Vagina (tissue), 2 donors: ENCODE measurements around the gene ABCG2. TPM values are rescaled to one million over a fixed set of nuclear protein-coding genes. Genes with fewer than 3 reads are reported as not detected.

Experiments
- DNase-seq, 2 donors: peaks; one replicate each; pipeline ENCODE4 v3.0.0-alpha.2; 2017; ENCODE audit errors: extremely low spot score in 2 of 2
- H3K27ac ChIP-seq: fragments of 200-600 bp; sonication (generic); one replicate; pipeline ENCODE4 v1.5.1; 2019
- H3K27me3 ChIP-seq: fragments of 200-600 bp; sonication (generic); one replicate; pipeline ENCODE4 v1.5.1; 2019
- H3K36me3 ChIP-seq, 2 donors: fragments of 200-600 bp; sonication (generic); one replicate each; pipeline ENCODE4 v1.5.1; 2017 to 2019
- H3K4me1 ChIP-seq: fragments of 200-600 bp; sonication (generic); one replicate; pipeline ENCODE4 v1.5.1; 2019
- H3K4me3 ChIP-seq, 2 donors: fragments of 200-600 bp; sonication (generic); 1 replicate in 1 of 2; 2 replicates in 1 of 2; pipeline ENCODE4 v1.5.1; 2016 to 2019
- H3K9me3 ChIP-seq: fragments of 200-600 bp; sonication (generic); one replicate; pipeline ENCODE4 v1.5.1; 2019
- CTCF ChIP-seq, 3 experiments: fragments of 450-650 bp in 2 of 3; fragments of 200-600 bp in 1 of 3; sonication (generic) in 1 of 3; IDR thresholded peaks; one replicate each; pipeline ENCODE4 v1.5.1; 2017 to 2019; ENCODE audit warnings: antibody characterized with exemption in 3 of 3, mild to moderate bottlenecking in 2 of 3, moderate library complexity in 2 of 3
- POLR2A ChIP-seq, 2 donors: fragments of 450-650 bp; IDR thresholded peaks; one replicate each; pipeline ENCODE4 v1.6.1; 2017; ENCODE audit warnings: antibody characterized with exemption in 2 of 2, mild to moderate bottlenecking in 2 of 2, moderate library complexity in 2 of 2
- POLR2AphosphoS5 ChIP-seq, 2 donors: sonication (generic); formaldehyde crosslinking; IDR thresholded peaks; one replicate each; pipeline ENCODE4 v1.9.0; 2017; ENCODE audit warnings: antibody characterized with exemption in 2 of 2, mild to moderate bottlenecking in 2 of 2, low read depth in 1 of 2; ENCODE audit not compliant: insufficient read depth in 1 of 2
- intact Hi-C: fragments of 100-400 bp; cut with DNase I; formaldehyde crosslinking; loops from one replicate; pipeline ENCODE4 v1.15.1; 2023
- total RNA-seq: library from RNA; depleted of rRNA; stranded (reverse); fragments of >200 nt; gene quantifications from one replicate; pipeline ENCODE4 v1.2.3, GENCODE V29; 2016

The ABCG2 gene
- total RNA-seq, 1 donor from 2014 or later: 7.4 TPM

DNA sequence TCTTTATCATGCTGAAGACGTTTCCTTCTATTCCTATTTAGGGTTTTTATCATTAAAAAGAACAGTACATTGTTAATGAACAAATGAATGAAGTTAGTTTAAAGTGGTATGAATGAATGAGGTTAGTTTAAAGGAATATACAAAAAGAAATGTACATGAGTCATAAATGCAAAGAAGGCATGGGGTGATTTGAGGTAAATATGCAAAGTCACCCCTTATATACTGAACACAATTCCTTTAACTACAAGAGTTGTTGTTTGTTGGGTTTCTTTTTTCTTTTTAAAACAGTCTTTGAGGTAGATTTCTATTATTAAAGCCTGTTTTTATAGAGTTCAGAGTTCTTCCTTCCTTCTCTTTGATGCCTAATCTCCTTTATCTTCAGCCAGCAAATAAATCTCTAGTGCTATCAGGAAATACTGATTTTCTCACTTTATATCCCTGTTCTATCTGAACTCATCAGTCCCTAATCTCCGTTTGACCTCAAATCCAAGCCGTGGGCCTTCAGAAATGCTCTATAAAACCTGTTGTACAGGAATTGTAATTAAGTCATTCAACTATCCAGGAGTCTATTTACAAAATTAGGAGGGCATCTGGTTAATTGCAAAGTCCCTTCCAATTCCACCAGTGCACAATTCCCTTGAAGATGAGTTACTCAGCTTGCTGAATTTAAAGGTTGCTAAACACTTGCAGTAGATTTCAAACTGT lies 31.6 kb upstream of the ABCG2 start:
- H3K36me3 ChIP-seq: no peaks in the 10 kb centered on the region
- no peaks in the 10 kb centered on the region for H3K9me3 ChIP-seq
- no peak for DNase-seq
- H3K27me3 ChIP-seq: no peaks in the 10 kb centered on the region
- H3K4me1 ChIP-seq: no peaks in the 10 kb centered on the region
- no peak overlapping the region for H3K4me3 ChIP-seq
- peak in 1 of 2 donors; percentile 22 for TF ChIP-seq POLR2AphosphoS5 (IDR thresholded peaks at IDR 0.05; ENCODE audit: insufficient read depth in 1 of 2, low read depth in 1 of 2)
- TF ChIP-seq CTCF (IDR thresholded peaks at IDR 0.05): no peak
- no peak for TF ChIP-seq POLR2A (IDR thresholded peaks at IDR 0.05)
- no peak overlapping the region for H3K27ac ChIP-seq
- intact Hi-C loops: loop anchor here (10.0 kb wide), 1 partner anchor 135 kb away; no protein-coding TSS in a partner anchor

DNA sequence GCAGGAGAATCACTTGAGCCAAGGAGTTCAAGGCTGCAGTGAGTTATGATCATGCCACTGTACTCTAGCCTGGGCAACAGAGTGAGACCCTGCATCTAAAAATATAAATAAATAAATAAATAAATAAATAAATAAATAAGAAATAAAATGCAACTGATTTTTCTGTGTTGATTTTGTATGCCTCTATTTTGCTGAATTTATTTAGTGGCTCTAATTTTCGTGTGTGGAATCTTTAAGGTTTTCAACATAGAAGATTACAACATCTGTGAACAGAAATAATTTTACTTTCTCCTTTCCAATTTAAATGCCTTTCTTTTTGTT lies 30.9 kb upstream of the ABCG2 start:
- H3K9me3 ChIP-seq: no peaks in the 10 kb centered on the region
- H3K4me1 ChIP-seq: no peaks in the 10 kb centered on the region
- no peaks in the 10 kb centered on the region for H3K27me3 ChIP-seq
- DNase-seq: no peak
- no peaks in the 10 kb centered on the region for H3K36me3 ChIP-seq
- H3K4me3 ChIP-seq: no peak overlapping the region
- intact Hi-C loops: no loop called here
- H3K27ac ChIP-seq: no peak overlapping the region
- no peak for TF ChIP-seq CTCF (IDR thresholded peaks at IDR 0.05)
- TF ChIP-seq POLR2AphosphoS5 (IDR thresholded peaks at IDR 0.05; ENCODE audit: insufficient read depth in 1 of 2, low read depth in 1 of 2): no peak
- TF ChIP-seq POLR2A (IDR thresholded peaks at IDR 0.05): no peak

- H3K4me1 ChIP-seq: no peaks in the 10 kb centered on the region
- no peaks in the 10 kb centered on the region for H3K9me3 ChIP-seq
- no peak for DNase-seq
- intact Hi-C loops: no loop called here
- no peaks in the 10 kb centered on the region for H3K36me3 ChIP-seq
- no peak overlapping the region for H3K4me3 ChIP-seq
- H3K27ac ChIP-seq: no peak overlapping the region
- H3K27me3 ChIP-seq: no peaks in the 10 kb centered on the region
- TF ChIP-seq POLR2A (IDR thresholded peaks at IDR 0.05): no peak
- no peak for TF ChIP-seq POLR2AphosphoS5 (IDR thresholded peaks at IDR 0.05; ENCODE audit: insufficient read depth in 1 of 2, low read depth in 1 of 2)
- no peak for TF ChIP-seq CTCF (IDR thresholded peaks at IDR 0.05)
Observed at GRCh38 chr4:88188738-88189417, 30.4 kb upstream of the ABCG2 start.

- no peaks in the 10 kb centered on the region for H3K36me3 ChIP-seq
- intact Hi-C loops: no loop called here
- H3K4me3 ChIP-seq: no peak overlapping the region
- H3K27me3 ChIP-seq: no peaks in the 10 kb centered on the region
- no peaks in the 10 kb centered on the region for H3K9me3 ChIP-seq
- TF ChIP-seq CTCF (IDR thresholded peaks at IDR 0.05): no peak
- TF ChIP-seq POLR2A (IDR thresholded peaks at IDR 0.05): no peak
- TF ChIP-seq POLR2AphosphoS5 (IDR thresholded peaks at IDR 0.05; ENCODE audit: insufficient read depth in 1 of 2, low read depth in 1 of 2): no peak
- no peak for DNase-seq
- no peak overlapping the region for H3K27ac ChIP-seq
- no peaks in the 10 kb centered on the region for H3K4me1 ChIP-seq
Observed at GRCh38 chr4:88187766-88188165, 29.3 kb upstream of the ABCG2 start.

DNA sequence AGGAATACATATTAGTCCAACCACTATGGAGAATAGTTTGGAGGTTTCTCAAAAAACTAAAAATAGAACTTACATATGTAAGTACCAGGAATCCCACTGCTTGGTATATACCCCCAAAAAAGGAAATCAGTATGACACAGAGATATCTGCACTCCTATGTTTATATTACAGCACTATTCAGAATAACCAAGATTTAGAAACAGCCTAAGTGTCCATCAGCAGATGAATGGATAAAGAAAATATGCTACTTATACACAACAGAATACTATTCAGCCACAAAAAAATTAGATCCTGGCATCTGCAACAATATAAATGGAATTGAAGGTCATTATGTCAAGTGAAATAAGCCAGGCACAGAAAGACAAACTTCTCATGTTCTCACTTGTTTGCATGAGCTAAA lies 27.5 kb upstream of the ABCG2 start:
- Histone ChIP-seq H3K27me3 (no peaks in the 10 kb centered on the region), H3K9me3 (no peaks in the 10 kb centered on the region)

More for the DNA sequence above, 27.5 kb upstream of the ABCG2 start:
- no peaks in the 10 kb centered on the region for H3K36me3 ChIP-seq
- H3K4me3 ChIP-seq: no peak overlapping the region
- DNase-seq: no peak
- H3K27ac ChIP-seq: no peak overlapping the region
- intact Hi-C loops: no loop called here
- TF ChIP-seq POLR2A (IDR thresholded peaks at IDR 0.05): no peak
- no peak for TF ChIP-seq POLR2AphosphoS5 (IDR thresholded peaks at IDR 0.05; ENCODE audit: insufficient read depth in 1 of 2, low read depth in 1 of 2)
- no peak for TF ChIP-seq CTCF (IDR thresholded peaks at IDR 0.05)
- no peaks in the 10 kb centered on the region for H3K4me1 ChIP-seq
